ENCODE data around the gene TMEM11. TPM values are rescaled to one million over a fixed set of nuclear protein-coding genes. Genes with fewer than 3 reads are reported as not detected.

Gene TMEM11
- polyA plus RNA-seq, 2 of the 4 experiments (the other 2 are of a cell fraction), result 57.7 to 61.0 TPM

DNA sequence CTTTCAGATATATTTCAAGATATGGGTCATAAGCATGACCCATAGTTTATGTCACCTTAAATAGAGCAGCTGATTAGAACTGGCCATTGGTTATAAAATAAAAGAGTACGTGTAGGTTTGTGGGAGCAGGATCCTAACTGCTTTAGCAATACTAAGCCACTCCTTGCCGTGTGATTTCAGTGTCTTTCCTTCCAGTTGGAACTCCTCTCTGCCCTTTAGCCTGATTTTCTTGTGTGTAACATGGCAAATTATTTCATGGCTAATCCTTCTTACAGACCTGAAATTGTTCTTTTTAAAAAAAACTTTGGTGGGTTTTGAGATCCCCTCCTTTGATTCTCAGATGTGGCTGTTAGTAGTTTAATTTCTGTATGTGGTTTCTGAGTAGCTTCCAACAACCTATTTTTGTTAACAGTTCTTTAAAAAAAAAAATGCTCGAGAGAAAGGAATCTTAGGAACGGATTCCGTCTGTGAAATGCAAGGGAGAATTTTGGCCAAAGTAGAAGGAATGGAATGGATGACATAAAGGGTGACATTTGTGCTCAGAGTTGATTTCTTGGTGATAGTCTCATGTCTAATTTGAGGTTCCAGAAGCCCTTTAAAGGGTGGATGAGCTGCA is 47.3 kb downstream of the TMEM11 start:
- Histone ChIP-seq H3K4me3 (no peak overlapping the region), H3K9me3 (no peaks in the 10 kb centered on the region), H3K27ac (no peak overlapping the region), H3K4me2 (no peak overlapping the region), H3K4me1 (peaks cover 10% of the 10 kb centered on the region; the same call in 2 of the 3 replicates)
- FAIRE-seq (no peak), DNase-seq (ENCODE audit: low read depth in 1 of 2, low spot score in 1 of 2) (no peak), ATAC-seq (no peak)
- 88% methylated on average over 5 of the region's 5 CpGs for WGBS (ENCODE audit: missing lambda C conversion rate)
- ChIA-PET CTCF (interaction anchor here (0.7 to 1.9 kb wide), 4 partner anchors 10 to 47 kb away, joined by 3 to 6 read pairs (median 4); no protein-coding TSS in a partner anchor), POLR2A (no interaction called here)
- TF ChIP-seq REST (IDR thresholded peaks at IDR 0.05) (no peak), ZSCAN20 (CRISPR knock-in tag; IDR thresholded peaks at IDR 0.05) (no peak), NPAS2 (CRISPR knock-in tag; IDR thresholded peaks at IDR 0.05; ENCODE audit: borderline replicate concordance) (no peak), CBX2 (IDR thresholded peaks at IDR 0.05; ENCODE audit: borderline replicate concordance, low read depth) (no peak), SMC3 (IDR thresholded peaks at IDR 0.05) (no peak), JUN (IDR thresholded peaks at IDR 0.05) (no peak), TP53 (CRISPR knock-in tag; IDR thresholded peaks at IDR 0.05) (no peak), CTCF (IDR thresholded peaks at IDR 0.05) (no peak), ESRRA (IDR thresholded peaks at IDR 0.05; ENCODE audit: borderline replicate concordance, low read length) (no peak), RARB (CRISPR knock-in tag; IDR thresholded peaks at IDR 0.05) (no peak), RNF2 (IDR thresholded peaks at IDR 0.05; ENCODE audit: borderline replicate concordance, low read depth) (no peak), JUNB (IDR thresholded peaks at IDR 0.05) (no peak), RCOR1 (IDR thresholded peaks at IDR 0.05; ENCODE audit: low read depth, low read length) (no peak), EHF (CRISPR knock-in tag; IDR thresholded peaks at IDR 0.05) (no peak)

- no peak for FAIRE-seq
- POLR2A ChIA-PET, result no interaction called here
Observed at GRCh38 chr17:21165922-21166594, 47.9 kb downstream of the TMEM11 start.

More at GRCh38 chr17:21165922-21166594, 47.9 kb downstream of the TMEM11 start:
- 91% methylated on average over 11 of the region's 11 CpGs for WGBS (ENCODE audit: missing lambda C conversion rate)
- Histone ChIP-seq H3K9me3 (no peaks in the 10 kb centered on the region), H3K27ac (no peak overlapping the region), H3K4me2 (no peak overlapping the region), H3K4me3 (no peak overlapping the region), H3K4me1 (peaks cover 14% of the 10 kb centered on the region; the same call in 2 of the 3 replicates)
- CTCF ChIA-PET, result interaction anchor here (0.7 to 1.9 kb wide), 4 partner anchors 11 to 113 kb away, joined by 3 to 6 read pairs (median 4); no protein-coding TSS in a partner anchor
- DNase-seq (ENCODE audit: low read depth in 1 of 2, low spot score in 1 of 2) (no peak), ATAC-seq (no peak)
- TF ChIP-seq ZNF302 (CRISPR knock-in tag; IDR thresholded peaks at IDR 0.05), result no peak
- no peak for TF ChIP-seq HMGXB4 (CRISPR knock-in tag; IDR thresholded peaks at IDR 0.05; ENCODE audit: borderline replicate concordance)
- TF ChIP-seq CHD4 (IDR thresholded peaks at IDR 0.05; ENCODE audit: borderline replicate concordance), result no peak
- TF ChIP-seq HOXB13 (CRISPR knock-in tag; IDR thresholded peaks at IDR 0.05; ENCODE audit: low read depth), result no peak
- TF ChIP-seq TP53 (CRISPR knock-in tag; IDR thresholded peaks at IDR 0.05), result no peak
- TF ChIP-seq SMC3 (IDR thresholded peaks at IDR 0.05), result no peak
- TF ChIP-seq KDM1A (IDR thresholded peaks at IDR 0.05; ENCODE audit: low read depth), result no peak
- no peak for TF ChIP-seq RNF2 (IDR thresholded peaks at IDR 0.05; ENCODE audit: borderline replicate concordance, low read depth)
- no peak for TF ChIP-seq ESRRA (IDR thresholded peaks at IDR 0.05; ENCODE audit: borderline replicate concordance, low read length)
- no peak for TF ChIP-seq HOXA7 (CRISPR knock-in tag; IDR thresholded peaks at IDR 0.05)
- TF ChIP-seq CBX2 (IDR thresholded peaks at IDR 0.05; ENCODE audit: borderline replicate concordance, low read depth), result no peak
- TF ChIP-seq CBX8 (IDR thresholded peaks at IDR 0.05), result no peak
- TF ChIP-seq ZFP36 (IDR thresholded peaks at IDR 0.05; ENCODE audit: borderline replicate concordance, partially characterized antibody), result no peak
- no peak for TF ChIP-seq NR3C1 (IDR thresholded peaks at IDR 0.05)
- no peak for TF ChIP-seq JUNB (IDR thresholded peaks at IDR 0.05)
- TF ChIP-seq KDM5A (IDR thresholded peaks at IDR 0.05), result no peak
- no peak for TF ChIP-seq HDAC2 (IDR thresholded peaks at IDR 0.05)
- no peak for TF ChIP-seq PHF8 (IDR thresholded peaks at IDR 0.05; ENCODE audit: borderline replicate concordance, low read depth)
- TF ChIP-seq RFX5 (IDR thresholded peaks at IDR 0.05), result no peak
- no peak for TF ChIP-seq NPAS2 (CRISPR knock-in tag; IDR thresholded peaks at IDR 0.05; ENCODE audit: borderline replicate concordance)

Data from A549 (cell line).